HG02610 (cell line): Measurements from ENCODE around the gene SLC25A44.
"Not testable (repeated sequence)": the region's sequence is repeated elsewhere in the genome, so short reads cannot be mapped to it uniquely, and the experiment has no call there.

Experiments used
- ATAC-seq: cut with Tn5 transposase; IDR thresholded peaks from one replicate; pipeline ENCODE4 v1.9.1; 2021; ENCODE audit warnings: mild to moderate bottlenecking, moderate library complexity; ENCODE audit not compliant: unreplicated experiment

Gene SLC25A44

GRCh38 chr1:156162430-156163037 is 31.4 kb upstream of the SLC25A44 start:
- no peak for ATAC-seq

- no peak for ATAC-seq
These were observed 30.2 kb upstream of the SLC25A44 start for GRCh38 chr1:156163712-156164111.

DNA sequence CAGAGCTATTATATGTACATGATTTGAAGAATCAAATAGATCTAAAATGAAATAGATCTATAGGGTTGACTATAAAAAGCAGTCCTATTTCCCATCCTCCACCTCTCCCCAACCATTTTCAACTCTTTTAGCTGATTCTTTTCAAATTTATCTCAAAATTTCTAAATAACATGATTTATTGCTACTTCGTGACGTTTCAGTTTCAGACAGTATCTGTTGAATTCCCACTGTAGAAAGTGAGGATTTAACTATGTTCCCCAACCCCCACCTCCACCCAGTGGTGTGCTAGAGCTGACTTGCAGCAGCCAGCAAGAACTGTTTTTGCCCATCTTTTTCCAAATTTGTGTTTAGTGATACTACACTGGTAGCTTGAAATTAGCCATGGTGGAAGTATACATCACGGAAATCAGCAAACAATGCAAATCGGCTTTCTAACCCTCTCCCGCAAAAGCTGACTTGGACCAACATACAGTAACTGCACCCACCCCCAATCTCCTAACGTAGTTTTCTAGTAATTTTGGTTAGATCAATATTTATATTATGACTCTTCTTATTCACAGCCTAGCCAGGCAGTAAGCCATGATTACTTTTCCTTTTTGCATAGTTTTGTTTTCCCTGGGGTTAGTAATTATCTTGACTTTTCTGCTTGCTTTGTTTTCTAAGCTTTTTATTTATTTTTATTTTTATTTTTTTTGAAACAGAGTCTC is 29.6 kb upstream of the SLC25A44 start:
- ATAC-seq = no peak

GRCh38 chr1:156165083-156165482 is 28.8 kb upstream of the SLC25A44 start:
- no peak for ATAC-seq

- no peak for ATAC-seq
These were observed 26.4 kb upstream of the SLC25A44 start for GRCh38 chr1:156167536-156167935.

GRCh38 chr1:156172696-156173470 is 21.0 kb upstream of the SLC25A44 start:
- no peak for ATAC-seq

GRCh38 chr1:156176610-156177210 is 17.2 kb upstream of the SLC25A44 start:
- no peak for ATAC-seq

GRCh38 chr1:156177919-156178654 is 15.8 kb upstream of the SLC25A44 start:
- ATAC-seq = no peak

DNA sequence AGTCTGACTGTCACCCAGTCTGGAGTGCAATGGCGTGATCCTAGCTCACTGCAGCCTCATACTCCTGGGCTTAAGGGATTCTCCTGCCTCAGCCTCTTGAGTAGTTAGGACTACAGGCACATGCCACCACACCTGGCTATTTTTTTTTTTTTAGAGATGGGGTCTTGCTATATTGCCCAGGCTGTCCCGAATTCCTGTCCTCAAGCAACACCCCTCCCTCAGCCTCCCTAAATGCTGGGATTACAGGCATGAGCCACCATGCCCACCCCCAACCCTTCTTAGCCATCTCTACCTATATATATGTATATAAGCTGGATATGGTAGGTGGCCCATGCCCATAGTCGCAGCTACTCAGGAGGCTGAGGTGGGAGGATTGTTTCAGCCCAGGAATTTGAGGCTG is 13.4 kb upstream of the SLC25A44 start:
- ATAC-seq = no peak

DNA sequence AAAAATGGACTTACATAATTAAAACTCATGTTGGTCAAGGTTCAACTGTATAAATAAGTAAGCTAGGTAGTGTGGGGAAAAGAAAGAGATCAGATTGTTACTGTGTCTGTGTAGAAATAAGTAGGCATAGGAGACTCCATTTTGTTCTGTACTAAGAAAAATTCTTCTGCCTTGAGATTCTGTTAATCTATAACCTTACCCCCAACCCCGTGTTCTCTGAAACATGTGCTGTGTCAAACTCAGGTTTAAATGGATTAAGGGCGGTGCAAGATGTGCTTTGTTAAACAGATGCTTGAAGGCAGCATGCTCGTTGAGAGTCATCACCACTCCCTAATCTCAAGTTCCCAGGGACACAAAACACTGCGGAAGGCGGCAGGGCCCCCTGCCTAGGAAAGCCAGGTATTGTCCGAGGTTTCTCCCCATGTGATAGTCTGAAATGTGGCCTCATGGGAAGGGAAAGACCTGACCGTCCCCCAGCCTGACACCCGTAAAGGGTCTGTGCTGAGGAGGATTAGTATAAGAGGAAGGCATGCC is 12.4 kb upstream of the SLC25A44 start:
- not testable (repeated sequence) for ATAC-seq

DNA sequence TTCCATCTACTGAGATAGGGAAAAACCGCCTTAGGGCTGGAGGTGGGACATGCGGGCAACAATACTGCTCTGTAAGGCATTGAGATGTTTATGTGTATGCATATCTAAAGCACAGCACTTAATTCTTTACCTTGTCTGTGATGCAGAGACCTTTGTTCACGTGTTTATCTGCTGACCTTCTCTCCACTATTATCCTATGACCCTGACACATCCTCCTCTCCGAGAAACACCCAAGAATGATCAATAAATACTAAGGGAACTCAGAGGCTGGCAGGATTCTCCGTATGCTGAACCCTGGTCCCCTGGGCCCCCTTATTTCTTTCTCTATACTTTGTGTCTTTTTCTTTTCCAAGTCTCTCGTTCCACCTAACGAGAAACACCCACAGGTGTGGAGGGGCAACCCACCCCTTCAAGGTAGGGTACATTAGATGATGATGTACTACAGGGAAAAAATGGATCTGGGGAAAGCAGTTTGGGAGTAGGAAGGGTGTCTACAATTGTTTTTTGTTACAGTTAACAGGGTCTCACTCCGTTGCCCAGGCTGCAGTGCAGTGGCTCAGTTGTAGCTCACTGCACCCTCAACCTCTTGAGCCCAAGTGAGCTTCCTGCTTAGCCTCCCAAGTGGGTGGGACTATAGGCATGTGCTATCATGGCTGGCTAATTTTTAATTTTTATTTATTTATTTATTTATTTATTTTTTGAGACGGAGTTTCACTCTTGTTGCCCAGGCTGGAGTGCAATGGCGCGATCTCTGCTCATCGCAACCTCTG is 11.7 kb upstream of the SLC25A44 start:
- not testable (repeated sequence) for ATAC-seq

DNA sequence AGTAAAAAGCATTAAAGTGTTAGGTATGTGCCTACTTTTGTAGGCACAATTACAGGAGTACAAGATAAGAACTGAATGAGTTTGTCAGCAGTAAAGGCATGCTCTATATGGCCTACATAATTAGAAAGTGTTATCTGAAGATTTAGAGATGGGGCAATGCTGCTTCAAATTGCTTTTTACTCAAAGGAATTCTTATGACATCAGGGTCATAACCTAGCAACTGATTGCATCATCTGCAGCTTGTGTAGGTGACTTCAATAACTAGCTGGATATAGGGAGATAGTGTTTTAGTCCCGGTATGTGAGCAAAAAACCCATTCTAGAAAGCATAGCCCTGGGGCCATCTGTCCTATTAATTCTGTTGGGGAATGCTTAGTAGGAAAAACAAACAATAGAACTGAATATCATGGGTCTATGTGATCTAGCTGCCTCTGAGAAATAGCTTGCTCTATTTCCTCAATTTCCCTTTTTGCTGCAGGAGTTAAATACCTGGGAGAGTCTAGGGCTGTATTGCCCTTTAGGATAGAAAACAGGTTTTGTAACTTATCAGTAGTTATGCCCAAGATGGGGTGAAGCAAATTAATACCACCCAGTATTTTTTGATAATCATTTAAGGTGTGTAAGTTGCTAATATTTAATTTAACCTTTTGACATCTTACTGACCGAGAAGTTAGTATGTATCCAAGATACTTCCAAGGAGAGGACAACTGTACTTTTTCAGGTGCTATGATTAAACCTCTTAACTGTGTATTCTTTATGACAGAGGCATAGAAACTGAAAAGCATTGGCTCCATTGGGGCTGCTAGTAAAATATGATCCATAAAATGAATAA is 7.3 kb upstream of the SLC25A44 start:
- ATAC-seq = not testable (repeated sequence)

GRCh38 chr1:156190265-156190664 is 3.6 kb upstream of the SLC25A44 start:
- ATAC-seq = not testable (repeated sequence)

DNA sequence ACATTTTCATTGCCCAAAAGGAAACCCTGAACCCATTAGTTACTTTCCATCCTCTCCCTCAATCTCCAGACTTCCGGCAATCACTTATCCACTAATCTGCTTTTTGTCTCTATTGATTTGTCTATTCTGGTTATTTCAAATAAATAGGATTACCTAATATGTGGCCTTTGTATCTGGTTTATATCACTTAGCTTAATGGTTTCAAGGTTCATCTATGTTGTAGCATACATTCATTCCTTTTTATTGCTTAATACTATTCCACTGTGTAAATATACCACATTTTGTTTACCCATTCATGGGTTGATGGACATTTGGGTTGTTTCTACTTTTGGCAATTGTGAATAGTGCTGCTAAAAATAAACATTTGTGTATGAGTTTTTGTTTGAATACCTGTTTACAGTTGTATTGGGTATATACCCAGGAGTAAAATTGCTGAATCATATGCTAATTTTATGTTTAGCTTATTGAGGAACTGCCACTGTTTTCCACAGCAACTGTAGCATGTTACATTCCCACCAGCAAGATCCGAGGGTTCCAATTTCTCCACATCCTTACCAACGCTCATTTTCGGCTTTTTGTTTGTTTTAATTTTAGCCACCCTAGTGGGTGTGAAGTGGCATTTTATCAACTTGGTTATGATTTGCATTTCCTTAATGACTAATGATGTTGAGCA is 2.5 kb upstream of the SLC25A44 start:
- ATAC-seq = no peak

- ATAC-seq = no peak
These were observed 756 bp upstream of the SLC25A44 start for GRCh38 chr1:156193208-156193487.

DNA sequence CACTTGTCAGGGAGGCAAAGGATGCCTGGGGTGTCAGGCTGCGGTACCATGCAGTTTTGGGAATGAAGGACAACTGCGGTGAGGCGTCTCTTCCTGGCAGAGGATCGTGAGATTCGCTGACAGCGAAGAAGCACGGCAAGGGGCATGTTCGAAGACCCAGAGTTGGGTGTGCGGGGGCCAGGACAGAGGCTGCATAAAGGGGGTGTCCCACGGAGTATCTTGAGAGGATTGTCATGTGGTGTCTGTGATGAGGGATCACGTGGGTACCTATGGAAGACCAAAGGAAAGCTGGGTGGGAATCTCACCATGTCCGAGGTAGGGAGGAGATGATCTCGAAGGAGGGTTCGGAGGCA is 372 bp downstream of the SLC25A44 start:
- ATAC-seq = no peak

DNA sequence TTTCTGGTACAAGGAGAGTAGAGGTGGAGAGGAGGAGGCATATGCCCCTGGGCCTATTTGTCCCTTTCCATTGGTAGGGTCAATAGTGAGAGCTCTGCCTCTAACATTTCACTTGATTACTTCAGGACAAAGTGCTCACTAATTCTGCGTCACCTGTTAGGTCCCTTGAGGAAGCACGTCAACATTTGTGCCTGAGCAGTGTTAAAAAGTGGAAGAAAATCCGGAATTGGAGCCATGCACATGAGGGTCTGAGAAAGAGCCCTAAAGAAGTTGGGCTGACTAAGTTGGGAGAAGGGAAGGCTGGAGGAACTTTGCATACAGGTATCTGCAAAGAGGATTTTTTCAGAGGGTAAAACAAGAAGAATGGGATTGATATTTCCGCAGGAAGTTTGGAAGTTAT is 1.9 kb downstream of the SLC25A44 start:
- no peak for ATAC-seq

- no peak for ATAC-seq
These were observed 2.5 kb downstream of the SLC25A44 start for GRCh38 chr1:156196445-156196844.
